HG03066 (cell line): ENCODE data around the gene DNM2.
"Not testable (repeated sequence)": the region's sequence is repeated elsewhere in the genome, so short reads cannot be mapped to it uniquely, and the experiment has no call there.

Experiments used
- ATAC-seq: cut with Tn5 transposase; IDR thresholded peaks from one replicate; pipeline ENCODE4 v1.9.1; 2021; ENCODE audit warnings: low read depth; ENCODE audit not compliant: unreplicated experiment

Gene DNM2

DNA sequence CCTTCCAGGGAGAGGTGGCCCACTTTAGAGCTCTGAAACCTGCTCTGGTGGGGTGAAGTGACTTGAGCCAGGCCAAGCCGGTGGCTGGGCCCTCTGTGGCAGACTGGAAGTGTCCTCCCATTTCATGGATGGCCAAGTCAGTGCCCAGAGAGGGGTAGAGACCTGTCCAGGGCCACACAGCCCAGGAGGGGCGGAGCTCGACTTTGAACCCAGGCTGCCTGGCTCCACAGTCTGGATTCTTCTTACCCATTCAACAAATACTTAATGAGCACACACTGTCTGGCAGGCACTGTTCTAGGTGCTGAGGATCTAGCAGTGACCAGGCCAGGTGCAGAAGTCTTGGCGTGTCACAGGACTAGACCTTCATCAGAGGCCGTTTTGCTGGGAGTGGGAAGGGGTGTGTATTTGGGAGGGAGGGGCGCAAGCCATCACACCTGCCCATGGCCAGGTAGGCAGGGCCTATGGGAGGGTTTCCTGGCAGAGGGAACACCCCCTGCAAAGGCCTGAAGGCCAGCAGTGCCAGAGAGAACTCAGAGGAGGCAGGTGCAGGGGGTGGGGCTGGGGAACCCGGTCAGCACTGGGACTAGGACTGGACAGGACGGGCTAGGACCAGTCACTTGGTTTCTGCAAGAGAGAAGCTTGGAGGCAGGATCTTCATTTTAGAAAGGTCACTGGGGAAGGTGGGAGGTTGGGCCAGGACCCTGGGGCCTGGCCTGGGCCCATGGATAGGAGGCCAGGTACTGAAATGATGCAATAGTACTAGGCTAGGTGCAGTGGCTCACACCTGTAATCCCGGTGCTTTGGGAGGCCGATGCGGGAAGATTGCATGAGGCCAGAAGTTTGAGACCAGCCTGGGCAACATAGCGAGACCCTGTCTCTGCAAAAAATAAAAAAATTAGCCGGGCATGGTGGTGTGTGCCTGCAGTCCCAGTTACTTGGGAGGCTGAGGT lies 31.8 kb downstream of the DNM2 start:
- ATAC-seq, result no peak

DNA sequence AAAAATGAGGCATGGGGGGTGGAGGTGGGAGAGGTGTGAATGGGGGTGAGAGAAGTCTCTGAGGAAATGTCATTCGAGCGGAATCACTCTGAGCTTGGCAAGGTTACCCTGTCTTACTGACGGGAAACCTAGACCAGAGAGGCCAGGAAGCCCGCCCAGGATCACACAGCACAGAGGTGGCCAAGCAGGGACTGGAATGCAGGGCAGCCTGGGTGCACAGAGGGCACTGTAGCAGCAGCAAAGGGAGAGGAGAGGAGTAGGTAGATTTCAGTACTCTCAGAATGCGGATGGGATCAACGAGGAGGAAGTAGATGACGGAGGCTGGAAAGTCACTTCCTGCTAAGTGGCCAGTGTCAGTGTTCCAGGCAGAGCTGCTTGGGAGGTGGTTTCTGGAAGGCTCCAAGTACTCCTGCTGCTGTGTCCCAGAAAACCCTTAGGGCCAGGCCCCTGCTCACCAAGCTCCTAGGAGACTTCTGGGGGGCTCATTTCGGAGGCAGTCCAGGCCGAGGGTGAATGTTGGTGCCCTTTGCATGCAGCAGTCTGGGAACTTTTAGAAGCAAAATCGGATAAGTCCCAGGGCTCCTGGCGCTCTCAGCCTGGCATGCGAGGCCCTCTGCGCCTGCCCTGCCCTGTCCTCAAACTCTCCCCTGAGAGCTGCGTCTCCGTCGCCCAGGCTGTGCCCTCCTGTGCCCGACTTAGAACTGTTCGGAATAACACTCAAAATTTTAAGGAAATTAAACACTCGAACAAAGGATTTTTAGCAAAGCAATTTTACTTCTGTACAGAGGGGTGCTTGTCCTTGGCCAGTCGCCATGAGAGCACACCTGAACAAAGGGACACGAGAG lies 33.5 kb downstream of the DNM2 start:
- ATAC-seq, result no peak

DNA sequence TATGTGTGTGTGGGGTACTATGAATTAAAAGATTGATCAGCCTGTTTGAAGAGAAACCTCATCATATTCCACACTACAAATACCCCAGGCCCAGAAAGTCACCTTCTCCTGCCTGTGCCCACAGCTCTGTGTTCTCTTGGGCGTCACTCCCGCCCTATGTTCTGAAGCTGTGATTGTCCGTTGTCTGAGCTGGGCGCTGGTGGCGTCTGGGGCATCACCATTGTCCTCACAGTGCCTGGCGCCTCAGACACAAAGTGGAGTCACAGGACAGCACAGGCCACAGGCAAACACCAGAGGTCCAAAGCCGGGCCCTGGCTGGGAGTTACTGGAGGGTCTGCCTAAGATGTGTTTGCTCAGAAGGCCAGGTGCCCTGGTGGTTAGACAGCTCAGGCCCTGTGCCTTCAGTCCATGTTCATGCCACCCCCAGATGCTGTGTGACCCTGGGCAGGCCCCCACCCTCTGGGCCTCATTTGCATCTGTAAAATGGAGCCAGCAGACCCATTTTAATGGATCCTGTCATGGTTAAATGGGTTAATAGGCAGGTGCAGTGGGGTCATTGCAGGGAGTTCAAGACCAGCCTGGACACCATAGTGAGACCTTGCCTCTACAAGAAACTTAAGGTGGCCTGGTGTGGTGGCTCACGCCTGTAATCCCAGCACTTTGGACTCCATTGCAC lies 34.5 kb downstream of the DNM2 start:
- ATAC-seq, result no peak

DNA sequence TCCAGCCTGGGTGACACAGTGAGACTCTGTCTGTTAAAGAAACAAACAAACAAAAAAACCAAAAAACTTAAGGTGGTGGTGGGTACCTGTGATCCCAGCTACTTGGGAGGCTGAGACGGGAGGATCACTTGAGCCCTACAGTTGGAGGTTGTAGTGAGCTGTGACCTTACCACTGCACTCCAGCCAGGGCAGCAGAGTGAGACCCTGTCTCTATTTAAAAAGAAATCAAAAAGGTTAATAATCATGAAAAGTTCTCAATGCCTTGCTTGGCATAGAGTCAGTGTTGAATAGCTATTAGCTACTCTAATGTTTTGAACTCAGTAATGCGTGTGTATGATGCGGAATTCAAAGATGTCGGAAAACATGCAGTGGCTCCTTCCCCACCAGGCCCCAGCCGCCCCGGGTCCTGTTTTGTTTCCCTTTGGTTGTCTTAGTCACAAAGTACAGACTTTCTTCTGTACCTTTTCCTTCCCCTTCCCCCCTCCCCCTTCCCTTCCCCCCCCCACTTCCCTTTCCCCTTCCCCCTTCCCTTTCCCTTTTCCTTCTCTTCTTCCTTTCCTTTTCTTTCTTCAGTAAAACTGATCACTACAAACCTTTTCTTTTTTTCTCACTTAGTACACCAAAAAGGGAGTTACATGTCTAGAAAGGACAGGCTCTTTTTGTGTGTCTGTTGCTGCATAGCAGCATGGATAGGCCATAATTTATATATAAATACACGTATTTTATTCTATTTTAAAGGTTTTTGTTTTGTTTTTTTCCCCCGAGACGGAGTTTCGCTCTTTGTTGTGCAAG lies 35.2 kb downstream of the DNM2 start:
- ATAC-seq, result no peak

DNA sequence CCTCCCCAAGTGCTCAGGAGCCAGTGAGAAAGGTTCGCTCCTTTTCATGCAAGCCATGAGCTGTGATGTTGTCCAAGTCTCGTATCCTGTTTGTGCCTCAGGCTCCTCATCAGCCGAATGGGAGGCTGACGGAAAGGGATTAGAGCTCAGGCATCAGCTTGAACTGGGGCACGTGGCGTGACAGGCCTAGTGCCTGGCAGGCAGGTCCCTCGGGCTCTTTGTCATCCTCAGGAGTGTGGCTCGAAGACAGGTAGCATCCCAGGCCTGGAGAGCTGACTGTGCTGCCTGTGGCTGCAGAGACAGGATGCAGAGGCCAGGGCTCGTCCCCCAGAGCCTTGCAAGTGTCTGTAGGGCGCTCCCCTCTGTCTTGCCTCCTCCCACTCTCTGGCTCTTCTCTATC lies 38.5 kb downstream of the DNM2 start:
- no peak for ATAC-seq

DNA sequence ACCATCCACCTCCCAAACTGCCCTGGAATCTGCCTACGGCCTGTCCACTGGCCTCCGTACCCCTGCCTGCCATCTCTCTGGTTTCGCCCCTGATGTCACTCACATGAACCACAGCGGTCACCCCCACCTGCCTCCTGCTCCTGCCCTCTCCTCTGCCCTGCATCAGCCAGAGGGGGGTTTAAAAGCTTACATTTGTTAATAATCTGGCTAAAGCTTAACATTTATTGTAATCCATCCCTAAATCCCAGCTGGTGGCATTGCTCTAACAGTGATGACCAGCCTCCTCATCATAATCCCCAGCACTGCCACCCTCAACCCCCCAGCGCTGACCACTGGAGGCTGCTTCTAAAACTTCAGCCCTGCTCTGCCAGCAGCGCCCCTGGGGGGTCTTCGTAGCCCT lies 38.9 kb downstream of the DNM2 start:
- ATAC-seq, result no peak

DNA sequence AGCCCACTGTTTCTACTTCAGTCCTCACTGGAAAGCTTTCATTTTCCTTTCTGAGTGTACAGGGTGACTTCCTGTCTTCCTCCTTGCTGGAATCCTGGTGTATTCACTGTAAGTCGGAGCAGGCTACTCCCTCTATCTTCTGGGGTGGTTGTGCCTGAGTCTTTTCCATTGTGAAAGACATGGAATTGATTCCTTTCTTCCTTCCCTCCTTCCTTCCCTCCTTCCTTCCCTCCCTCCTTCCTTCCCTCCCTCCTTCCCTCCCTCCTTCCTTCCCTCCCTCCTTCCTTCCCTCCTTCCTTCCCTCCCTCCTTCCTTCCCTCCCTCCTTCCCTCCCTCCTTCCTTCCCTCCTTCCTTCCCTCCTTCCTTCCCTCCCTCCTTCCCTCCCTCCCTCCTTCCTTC lies 40.2 kb downstream of the DNM2 start:
- not testable (repeated sequence) for ATAC-seq

DNA sequence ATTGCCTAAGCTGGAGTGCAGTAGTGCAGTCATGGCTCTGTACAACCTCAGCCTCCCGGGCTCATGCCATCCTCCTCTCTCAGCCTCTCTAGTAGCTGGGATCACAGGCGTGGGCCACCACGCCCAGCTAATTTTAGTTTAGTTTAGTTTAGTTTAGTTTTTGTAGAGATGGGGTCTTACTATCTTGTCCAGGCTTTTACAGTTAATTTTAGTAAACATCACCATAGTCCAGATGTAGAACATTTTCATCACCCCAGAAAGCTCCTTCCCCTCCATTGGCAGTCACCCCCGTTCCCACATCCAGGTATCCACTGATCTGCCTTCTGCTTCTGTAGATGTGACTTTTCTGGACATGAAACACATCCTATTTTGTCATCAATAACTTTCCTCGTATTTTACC lies 41.1 kb downstream of the DNM2 start:
- ATAC-seq, result no peak

DNA sequence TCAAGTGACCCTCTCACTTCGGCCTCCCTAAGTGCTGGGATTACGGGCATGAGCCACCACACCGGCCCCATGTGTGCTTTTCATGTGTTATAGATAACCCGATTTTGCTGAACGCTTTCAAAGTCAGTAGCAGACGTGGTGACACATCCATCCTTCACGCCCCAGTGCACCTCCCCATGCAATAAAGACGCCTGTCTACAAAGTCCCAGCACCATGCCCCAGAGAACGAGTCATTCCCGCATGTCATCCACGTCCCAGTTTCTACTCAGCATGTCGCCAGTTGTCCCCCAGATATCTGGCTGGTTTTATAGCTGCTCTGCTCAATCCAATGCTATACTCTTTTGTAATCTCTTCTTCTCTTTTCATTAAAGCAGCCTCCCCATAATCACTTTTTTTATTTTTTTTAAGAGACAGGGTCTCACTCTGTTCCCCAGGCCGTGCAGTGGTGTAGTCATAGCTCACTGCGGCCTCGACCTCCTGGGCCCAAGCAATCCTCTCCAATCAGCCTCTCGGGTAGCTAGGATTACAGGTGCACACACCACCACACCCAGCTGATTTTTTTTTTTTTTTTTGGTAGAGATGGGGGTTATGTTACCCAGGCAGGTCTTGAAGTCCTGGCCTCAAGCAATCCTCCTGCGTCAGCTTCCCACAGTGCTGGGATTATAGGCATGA lies 42.5 kb downstream of the DNM2 start:
- no peak for ATAC-seq

DNA sequence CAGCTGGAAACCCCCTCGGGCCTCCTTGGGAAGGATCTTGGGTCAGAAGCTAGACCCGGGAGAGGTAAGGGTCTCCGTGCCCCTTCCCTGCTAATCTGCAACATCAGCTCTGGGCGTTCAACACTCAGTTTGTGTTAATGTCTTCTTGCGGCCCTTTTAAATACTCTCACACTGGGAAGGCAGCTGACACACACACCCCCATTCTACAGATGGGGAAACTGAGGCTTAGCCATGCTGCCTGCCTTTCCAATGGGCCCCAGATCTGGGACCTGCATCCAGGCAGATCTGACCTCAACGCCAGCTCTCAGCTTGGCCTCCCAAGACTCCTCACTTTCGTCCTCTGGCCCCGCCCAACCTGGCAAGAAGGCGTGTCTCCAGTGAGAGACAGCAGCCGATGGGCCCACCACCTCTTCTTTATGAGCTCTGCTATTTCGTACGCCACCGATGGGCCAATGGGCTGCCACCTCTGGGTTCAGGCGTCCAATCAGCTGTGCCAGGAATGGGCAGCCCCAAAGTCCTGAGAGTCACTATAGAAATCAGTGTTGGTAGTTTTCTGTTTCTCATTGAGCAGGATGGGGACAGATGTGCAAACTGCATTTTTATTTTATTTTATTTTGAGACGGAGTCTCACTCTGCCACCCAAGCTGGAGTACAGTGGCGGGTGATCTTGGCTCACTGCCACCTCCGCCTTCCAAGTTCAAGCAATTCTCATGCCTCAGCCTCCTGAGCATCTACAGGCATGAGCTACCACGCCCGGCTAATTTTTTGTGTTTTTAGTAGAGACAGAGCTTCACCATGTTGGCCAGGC lies 43.8 kb downstream of the DNM2 start:
- ATAC-seq, result no peak

DNA sequence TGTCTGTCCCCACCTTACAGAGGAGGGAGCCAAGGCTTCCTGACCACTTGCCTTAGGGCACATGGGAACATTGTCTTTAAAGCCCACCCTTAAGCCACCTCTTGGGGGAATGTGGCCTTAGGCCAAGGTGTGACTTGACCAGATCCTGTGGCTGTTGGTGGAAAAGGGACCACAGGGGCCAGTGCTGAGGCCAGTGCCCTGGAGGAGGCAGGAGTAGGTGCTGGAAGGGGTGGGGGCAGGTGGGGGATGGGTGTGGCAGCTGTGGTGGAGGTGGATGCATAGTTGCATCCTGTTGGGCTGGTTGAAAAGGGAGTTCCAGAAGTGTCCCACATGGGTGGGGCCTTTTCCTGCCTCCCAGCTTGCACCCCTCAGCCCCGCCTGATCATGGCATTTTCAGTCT lies 44.8 kb downstream of the DNM2 start:
- no peak for ATAC-seq

DNA sequence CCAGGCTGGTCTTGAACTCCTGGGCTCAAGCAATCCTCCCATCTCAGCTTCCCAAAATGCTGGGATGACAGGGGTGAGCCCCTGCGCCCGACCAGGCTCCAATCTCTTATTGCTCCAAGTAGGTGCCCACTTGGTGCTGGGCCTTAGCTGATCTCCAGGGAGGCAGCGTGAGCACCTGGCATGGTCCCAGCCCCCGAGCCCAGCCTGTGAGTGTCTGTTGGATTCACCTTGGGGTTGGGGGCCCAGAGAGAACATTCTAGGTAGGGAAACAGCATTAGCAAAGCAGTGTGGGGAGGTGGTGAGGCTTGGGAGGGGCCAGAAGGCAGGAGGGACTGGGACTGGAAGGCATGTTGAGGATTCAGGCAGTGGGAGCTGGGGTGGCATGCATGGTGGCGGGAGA lies 45.5 kb downstream of the DNM2 start:
- ATAC-seq, result no peak

DNA sequence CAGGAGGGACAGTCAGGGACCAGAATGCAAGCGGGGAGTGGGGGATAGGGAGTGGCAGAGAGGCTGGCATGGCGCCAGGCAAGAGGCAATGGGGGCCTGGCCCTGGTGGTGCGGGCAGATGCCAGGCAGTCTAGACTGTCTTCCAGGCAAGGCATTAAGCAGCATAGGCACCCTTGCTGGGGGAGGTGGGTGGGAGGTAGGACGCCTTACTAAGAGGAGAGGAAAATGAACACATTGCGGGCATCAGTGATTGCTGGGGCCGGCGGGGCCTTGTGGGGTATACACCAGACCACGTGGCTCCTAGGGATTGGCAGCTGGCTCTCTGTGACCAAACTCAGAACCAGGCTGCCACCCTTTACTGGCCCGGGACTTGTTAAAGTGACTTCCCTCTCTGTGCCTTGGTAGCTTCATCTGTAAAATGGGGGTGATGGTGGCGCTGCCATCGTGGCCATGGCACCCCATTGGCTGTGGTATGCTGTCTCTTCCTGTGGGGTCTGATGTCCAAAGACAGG lies 46.0 kb downstream of the DNM2 start:
- no peak for ATAC-seq

DNA sequence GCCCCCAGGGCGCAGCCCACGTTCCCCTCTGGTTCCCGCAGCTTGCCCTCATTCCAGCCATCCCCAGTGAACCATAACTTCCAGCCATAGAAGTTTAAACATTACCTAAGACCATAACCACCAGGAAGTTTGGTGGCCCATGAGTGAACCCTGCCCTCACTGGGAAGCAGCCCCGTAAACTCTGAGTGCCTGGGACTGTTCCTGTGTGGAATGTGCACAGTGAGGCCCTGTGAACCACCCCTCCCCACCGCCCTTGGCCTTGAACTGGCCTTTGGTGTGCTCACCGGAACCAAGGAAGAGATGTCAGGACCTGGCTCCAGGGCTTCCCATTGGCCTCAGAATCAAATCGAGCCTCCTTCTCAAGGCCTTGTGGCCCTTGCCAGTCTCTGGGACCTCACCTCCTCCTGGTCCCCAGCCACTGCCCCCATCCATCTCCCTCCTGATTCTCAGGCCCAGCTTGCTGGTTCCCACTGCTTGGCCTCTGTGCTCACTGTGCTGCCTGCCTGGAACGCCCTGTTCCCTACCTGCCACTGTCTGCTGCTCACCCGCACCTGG lies 46.5 kb downstream of the DNM2 start:
- ATAC-seq, result no peak

DNA sequence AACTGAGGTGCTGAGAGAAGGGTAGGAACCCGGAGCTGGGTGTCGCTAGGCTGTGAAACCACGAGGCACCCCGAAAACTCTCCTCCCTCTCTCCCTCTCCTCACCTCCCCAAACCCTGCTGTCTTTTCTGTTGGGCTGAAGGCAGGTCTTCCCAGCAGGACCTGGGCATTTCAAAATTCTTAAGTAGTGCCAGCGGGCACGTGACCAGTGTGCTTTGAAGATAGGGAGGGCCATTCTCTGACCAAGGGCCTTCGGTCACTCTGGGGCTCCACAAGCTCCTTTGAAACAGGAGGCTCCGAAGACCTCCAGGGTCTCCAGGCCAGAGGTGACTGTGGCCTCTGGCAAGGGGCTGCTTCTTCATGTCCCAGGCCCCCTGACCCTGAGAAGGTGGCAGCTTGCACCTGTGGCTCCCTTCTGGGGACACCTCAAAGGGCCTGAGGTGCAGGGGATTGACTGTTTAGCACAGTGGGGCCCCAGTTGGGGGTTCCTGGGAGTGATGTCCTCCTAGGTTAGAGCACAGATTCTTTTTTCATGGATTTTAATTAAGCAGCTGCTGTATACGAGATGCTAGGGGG lies 48.3 kb downstream of the DNM2 start:
- ATAC-seq, result no peak

DNA sequence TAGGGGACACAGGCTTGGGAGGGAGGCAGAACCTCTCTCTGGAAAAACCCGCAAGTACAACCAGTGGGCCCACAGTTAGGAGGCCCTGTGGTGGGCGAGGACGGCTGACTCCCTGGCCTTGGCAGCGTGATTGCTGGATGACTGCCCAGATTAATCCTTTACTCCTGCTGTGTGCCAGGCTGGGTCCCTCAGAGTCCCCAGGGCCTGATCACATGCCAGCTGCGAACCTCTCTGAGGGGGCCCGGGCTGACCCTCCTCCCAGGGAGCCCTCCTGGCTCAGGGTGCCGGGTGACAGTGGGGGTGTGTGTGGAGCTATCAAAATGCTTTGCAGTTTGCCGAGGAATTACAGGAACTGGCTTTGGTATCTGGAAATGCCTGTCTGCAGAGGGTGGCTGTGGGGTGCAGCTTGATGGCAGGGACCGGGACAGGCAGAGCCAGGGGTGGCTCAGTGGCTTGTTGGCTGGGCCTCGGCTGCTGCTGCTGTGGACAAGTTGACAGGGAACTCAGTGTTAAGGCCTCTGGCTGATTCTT lies 48.9 kb downstream of the DNM2 start:
- no peak for ATAC-seq

DNA sequence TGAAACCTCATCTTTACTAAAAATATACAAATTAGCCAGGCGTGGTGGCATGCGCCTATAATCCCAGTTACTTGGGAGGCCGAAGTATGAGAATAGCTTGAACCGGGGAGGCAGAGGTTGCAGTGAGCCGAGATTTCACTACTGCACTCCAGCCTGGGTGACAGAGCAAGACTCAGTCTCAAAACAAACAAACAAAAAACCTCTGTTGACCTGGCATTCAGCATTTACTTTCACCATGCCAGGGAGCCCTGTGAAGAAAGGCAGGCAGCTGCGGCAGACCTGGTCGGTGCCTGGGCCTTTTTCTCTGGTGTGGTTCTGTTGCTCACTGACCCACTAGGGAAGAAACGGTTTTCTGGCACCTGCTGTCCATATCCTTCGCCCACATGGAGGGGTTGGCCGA lies 49.8 kb downstream of the DNM2 start:
- no peak for ATAC-seq

DNA sequence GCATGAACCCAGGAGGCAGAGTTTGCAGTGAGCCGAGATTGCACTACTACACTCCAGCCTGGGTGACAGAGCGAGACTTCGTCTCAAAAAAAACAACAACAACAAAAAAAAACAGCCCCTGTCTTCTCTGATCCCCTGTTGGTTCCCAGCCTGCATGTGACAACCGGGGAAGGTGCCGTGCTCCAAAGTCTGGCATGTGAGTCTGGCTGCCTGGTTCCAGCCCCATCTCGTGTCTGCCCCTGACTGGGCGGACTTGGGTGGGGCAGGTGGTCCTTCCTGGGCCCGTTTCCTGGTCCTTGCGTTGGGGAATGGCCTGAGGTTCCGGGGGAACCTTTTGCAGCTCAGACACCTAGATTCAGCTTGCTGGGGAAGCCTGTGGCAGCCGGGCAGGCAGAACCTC lies 50.5 kb downstream of the DNM2 start:
- ATAC-seq, result no peak
